HG03571 (cell line): ENCODE data around the gene PNPLA7.
A peak's percentile ranks its signal among the peaks of the same experiment; 100 is the strongest.
"Not testable (repeated sequence)": the region's sequence is repeated elsewhere in the genome, so short reads cannot be mapped to it uniquely, and the experiment has no call there.

Source experiments
- ATAC-seq: cut with Tn5 transposase; IDR thresholded peaks from one replicate; pipeline ENCODE4 v1.9.1; 2021; ENCODE audit not compliant: unreplicated experiment

Gene PNPLA7

DNA sequence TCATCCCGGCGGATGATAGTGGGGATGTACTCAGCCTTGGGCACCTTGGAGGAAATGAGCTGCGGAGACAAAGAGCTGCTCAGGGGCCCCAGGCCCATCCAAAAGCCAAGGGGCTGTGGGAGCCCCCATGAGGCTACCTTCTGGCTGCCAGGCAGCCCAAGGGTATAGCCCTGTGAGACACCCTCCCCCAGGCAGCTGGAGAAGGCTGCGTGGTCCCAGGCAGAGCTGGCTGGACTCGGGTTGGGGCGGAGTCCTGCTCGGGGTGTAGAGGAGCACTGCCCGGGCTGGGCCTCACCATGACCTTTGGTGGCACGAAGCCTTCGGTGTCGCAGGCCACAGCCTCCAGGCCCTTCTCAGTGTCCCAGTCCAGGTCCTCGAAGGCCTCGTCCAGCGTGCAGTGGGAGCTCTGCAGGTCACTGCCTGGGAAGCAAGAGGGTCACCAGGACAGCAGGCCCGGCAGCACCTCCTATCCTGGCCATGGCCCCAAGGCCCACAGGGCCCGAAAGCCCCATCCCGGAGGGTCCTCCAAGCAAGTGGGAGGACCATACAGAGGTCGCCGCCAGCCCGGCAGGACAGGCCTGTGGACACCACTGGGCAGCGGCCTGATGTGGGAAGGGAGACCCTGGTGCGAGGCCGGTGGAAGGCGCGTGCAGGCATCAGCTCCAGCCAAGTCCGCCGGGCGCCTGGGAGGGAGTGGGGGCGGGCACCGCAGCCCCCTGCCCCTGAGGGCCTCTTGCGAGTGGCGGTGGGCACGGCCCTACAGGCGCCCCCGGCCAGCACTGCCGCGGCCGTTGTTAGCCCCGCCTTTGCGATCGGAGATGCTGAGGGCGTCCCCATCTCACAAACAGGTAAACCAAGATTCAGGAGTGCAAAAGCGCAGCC, 97.2 kb downstream of the PNPLA7 start:
- ATAC-seq: no peak

DNA sequence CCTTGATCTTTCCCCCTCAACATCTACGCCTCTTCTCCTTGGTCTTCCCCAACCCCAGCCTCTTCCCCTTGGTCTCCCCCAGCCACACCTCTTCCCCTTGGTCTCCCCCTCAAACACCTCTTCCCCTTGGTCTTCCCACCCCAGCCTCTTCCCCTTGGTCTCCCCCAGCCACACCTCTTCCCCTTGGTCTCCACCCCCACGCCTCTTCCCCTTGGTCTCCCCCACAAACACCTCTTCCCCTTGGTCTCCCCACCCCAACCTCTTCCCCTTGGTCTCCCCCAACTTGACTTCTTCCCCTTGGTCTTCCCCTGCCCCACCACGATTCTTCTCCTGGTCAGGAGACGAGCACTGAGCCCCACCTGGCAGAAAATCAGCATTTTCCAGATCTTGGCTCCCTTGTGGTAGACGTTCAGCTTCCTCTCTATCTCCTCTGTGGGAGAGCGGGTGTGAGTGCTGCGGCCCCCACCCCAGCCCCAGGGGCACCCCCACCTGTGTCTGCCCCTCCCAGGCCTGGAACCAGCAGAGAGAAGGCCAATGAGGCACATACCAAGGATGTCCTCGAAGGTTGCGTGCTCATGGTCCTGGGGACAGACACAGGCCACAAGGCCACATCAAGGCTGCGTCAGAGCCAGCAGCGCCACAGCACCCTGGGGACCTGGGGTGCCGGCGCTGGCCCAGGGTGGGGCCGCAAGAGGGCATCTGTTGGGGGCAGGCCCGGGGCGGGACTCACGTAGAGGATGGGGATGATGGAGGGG, 98.0 kb downstream of the PNPLA7 start:
- no peak for ATAC-seq

DNA sequence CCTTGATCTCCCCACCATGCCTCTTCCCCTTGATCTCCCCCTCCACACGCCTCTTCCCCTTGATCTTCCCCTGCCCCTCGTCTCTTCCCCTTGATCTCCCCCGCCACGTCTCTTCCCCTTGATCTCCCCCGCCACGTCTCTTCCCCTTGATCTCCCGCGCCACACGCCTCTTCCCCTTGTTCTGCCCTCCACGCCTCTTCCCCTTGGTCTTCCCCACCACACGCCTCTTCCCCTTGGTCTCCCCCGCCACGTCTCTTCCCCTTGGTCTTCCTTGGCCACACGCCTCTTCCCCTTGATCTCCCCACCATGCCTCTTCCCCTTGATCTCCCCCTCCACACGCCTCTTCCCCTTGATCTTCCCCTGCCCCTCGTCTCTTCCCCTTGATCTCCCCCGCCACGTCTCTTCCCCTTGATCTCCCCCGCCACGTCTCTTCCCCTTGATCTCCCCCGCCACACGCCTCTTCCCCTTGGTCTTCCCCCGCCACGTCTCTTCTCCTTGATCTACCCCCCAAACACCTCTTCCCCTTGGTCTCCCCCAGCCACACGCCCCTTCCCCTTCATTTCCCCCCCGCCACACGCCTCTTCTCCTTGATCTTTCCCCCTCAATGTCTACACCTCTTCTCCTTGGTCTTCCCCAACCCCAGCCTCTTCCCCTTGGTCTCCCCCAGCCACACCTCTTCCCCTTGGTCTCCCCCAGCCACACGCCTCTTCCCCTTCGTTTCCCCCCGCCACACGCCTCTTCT, 98.8 kb downstream of the PNPLA7 start:
- not testable (repeated sequence) for ATAC-seq

DNA sequence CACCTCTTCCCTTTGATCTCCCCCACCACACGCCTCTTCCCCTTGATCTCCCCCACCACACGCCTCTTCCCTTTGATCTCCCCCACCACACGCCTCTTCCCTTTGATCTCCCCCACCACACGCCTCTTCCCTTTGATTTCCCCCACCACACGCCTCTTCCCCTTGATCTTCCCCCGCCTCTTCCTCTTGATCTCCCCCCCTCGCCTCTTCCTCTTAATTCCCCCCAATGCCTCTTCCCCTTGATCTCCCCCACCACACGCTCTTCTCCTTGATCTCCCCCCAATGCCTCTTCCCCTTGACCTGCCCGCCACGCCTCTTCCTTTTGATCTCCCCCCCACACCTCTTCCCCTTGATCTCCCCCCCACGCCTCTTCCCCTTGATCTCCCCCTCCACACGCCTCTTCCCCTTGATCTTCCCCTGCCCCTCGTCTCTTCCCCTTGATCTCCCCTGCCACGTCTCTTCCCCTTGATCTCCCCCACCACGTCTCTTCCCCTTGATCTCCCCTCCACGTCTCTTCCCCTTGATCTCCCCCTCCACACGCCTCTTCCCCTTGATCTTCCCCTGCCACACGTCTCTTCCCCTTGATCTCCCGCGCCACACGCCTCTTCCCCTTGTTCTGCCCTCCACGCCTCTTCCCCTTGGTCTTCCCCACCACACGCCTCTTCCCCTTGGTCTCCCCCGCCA, 99.5 kb downstream of the PNPLA7 start:
- ATAC-seq: not testable (repeated sequence)

DNA sequence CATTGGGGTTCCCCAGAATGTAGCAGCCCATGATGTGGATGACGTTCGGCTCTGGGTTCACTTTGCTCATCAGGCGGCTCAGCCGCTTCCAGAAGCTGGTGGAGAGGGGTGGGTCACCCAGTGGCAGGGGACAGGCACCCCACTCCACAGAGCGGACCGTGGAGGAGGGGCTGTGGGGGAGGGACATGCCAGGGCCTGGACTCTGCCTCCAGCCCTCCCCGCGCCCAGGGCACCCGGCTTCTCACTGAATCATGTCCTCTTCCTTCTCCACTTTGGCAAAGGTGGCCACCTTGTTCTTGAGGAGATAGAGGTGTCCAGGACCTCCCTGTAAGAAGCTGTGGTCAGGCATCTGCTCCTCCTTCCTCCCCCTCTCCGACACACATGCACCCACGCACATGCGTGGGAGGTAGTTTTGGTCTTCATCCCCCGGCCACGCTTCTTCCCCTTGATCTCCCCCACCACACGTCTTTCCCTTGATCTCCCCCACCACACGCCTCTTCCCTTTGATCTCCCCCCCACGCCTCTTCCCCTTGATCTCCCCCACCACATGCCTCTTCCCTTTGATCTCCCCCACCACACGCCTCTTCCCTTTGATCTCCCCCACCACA, 100.2 kb downstream of the PNPLA7 start:
- no peak for ATAC-seq

DNA sequence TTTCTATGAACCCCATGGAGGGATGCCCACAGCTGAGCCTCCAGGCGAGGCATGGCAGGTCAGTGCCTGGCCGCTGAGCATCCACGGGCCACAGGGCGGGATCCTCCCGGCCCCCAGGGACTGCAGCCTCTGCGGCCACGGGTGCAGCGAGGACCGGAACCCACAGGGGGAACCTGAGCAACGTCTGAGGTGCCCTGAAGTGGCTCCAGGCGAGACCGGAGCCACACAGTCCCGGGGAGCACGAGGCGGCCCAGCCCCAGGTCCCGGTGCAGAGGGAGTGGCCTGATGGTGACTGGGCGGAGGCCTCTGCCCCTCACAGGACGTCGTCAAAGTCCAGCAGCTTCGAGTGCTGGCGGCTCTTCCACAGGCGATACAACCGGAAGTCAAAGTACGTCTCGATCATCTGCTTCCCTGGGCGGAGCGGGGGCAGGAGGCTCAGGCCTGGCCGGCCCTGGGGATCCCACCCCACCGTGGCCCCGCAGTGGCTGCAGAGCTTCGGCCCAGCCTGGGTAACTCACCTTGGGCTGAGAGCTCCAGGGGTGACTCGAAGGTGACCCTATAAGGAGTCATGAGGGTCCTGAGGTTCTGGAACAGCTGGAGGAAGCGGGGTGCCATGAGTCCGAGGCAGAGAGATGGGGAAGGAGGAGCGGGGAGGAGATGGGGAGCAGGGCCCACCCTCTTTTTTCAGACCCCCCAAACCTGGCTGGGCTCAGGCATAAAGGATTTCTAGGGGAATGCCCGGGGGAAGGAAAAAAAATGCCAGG, 100.9 kb downstream of the PNPLA7 start:
- ATAC-seq: no peak

DNA sequence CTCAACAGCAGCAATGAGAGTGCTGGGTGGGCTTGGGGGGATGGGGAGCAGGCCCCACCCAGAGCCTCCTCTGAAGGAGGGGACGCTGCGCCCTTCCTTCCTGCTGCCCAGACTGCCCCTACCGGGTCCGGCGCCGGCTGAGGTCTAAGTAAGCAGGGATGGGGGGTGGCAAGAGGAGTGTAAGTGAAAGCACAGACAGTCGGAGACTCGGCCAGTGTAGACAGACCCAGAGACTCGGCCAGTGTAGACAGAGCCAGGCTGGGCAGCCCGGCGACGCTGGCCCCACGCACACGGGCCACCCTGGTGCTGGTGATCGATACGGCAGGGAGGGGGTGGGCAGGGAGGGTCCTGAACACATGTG, 101.6 kb downstream of the PNPLA7 start:
- ATAC-seq: no peak

DNA sequence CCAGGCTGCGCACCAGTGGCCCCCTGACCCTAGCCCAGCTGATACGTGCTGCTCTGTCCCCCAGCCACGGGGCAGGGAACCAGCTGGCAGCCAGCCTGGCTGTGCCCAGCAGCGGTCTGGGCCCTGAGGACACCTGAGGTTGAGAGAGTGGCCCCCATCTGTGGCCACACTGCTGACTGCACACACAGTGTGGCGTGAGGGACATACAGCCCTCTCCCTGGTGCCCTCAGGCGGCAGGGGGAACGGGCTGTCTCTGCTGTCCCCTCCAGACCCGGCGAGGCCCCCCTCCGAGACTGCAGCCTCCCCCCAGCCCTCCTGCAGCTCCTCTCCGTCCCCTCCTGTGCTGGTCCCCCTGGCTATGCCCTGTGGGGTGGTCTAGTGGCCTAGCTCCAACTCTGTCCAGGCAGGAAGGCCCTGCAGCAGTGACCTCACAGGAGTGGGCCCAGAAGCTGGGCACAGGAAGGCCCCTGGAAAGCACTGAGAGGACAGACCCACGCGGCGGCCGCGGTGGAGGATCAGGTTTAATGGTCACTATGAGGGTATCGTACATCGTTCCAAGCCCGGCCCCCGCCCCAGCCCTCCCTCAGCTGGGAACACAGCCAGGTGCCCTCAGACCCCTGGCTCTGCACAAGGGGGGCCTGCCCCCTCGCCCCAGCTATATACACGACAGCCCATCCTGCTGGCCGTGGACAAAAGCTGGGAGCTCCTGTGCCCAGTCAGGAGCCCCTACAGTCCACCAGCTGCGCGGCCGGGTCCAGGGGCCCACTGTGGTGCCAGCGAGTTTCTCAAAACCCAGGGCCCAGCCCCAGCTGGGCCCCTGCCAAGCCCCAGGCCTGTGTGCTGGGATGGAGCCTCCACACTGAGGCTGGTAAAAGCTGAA, 102.2 kb downstream of the PNPLA7 start:
- ATAC-seq: no peak

DNA sequence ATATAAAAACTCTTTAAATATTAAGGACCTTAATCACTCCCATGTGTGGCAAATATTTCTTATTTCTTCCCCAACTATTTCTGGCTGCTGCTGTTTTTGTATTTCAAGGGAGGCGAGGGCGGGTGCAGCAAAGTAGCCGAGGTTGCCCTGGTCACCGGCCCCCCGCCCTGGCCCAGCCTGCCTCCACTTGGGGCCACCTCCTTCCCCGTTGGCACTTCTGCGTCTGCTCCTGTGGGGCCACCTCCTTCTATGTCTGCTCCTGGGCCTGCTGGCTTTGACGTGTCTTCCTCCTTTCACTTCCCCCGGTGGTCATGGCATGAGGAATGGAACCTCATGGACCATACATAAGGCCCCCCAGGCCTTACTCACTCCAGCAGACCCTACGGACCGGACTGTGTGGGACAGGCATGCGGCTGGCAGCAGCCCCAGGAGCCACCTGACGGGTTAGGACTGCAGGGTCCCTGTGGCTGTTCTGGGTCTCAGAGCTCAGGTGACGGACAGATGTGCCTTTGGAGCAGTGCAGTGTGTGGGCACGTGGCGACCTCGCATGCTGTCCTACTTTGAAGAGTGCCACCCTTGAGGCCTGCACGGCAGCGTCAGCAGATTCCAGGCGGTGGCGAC, 103.2 kb downstream of the PNPLA7 start:
- ATAC-seq: no peak

DNA sequence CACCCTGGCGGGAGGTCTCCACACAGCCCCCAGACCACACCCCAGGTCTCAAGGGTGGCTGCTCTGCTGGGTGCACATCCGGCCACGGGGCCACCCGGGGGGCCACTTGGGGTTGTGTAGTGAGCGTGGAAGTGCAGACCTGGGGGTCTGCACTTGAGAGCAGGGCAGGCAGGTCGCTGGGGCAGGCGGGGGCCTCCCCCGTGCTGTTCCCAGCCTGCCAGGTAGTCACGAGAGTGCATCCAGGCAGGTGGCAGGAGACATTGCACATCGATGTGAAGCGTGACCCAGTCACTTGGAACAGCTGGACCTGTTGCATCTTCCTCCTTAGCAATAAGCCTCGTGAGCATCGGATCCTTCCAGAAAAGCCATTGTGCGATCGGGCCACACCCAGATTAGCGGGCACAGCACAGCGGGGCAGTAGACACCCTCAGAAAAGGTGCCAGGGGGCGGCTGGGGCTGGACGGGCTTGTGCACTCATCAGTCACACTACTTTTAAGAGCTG, 104.2 kb downstream of the PNPLA7 start:
- no peak for ATAC-seq

DNA sequence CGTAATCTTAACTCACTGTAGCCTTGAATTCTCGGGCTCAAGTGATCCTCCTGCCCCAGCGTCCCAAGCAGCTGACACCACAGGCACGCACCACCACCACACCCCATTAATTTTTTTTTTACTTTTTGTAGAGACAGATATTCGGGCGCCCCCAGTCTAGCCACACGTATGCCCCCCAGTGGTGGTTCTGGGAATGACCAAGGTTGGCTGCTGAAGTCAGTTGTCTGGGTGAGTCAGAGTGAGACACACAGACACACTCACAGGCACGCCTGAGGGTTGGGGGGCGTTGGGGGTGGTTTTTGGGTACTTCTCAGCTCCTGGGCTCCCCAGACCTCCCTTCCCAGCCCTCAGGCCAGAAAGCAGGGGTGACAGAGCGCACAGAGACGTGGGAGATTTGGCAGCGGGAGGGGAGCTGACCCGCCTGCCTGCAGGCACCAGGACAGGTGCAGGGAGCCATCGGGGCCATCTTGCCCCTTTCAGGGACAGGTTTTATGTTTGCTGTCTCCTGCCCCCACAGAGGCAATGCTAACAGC, 104.9 kb downstream of the PNPLA7 start:
- ATAC-seq: peak; percentile 54

DNA sequence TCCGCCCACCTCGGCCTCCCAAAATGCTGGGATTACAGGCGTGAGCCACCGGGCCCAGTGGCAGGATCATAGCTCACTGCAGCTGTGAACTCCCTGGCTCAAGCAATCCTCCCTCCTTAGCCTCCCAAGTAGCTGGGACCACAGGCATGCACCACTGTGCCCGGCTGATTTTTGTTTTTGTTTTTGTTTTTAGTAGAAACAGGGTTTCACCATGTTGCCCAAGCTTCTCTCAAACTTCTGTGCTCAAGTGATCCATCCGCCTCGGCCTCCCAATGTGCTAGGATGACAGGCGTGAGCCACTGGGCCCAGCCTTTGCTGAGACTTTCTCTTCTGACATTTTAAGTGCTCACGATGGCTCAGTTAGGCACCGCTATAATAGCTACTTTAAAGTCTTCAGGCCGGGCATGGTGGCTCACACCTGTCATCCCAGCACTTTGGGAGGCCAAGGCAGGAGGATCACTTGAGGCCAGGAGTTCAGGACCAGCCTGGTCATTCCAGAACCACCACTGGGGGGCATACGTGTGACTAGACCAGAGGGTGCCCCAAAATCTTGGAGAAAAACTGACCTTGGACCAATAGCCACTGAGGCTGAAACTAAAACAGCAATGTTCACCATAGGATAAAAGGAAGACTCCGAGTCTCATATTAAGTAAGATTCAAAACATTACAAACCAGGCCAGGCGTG, 106.0 kb downstream of the PNPLA7 start:
- ATAC-seq: no peak

DNA sequence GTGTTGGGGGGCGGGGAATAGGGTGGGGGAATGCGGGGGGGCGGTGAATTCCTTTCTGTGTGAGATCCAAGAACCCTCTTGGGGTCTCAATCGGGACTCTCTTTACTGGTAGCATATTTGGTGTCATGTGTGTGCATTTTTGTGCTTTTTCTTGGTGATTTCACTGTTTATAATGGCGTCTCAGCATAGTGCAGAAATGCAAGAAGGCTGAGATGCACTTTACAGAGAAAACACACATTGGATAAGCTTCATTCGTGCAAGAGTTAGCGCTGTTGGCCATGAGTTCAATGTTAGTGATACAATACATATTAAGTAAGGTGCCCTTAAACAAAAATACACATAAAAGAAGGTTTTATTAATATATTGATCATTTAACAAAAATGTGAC, 108.3 kb downstream of the PNPLA7 start:
- ATAC-seq: no peak

DNA sequence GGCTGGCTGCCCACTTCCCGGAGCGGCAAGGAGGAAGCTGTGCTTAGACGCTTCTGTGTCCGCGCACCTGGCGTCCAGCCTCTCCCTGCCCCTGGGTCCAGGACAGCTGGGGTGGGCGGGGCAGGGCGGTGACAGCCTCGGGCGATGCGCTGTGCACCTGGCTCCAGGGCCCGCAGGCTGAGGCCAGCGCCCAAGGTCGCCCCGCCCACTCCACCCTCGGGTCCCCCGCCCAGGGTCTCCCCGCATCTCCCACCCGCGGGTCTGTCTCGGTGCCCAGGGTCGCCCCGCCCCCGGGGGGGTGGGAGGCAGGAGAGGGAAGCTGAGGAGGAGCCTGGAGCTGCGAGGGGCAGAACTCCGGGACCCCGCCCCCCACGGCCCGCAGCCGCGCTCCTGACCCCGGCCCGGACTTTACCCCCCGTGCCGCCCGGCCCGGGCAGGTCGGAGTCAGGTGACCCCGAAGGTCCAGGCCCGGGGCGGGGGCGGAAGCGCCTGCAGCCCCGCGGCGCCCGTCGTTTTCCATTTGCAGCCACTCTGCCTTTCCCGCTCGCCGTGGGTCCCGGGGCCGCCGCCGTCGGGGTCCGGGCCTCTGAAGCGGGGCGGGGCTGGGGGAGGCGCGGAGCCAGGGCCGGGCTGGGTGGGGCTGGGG, 108.8 kb downstream of the PNPLA7 start, which contains the start of gene ENTPD8:
Gene ENTPD8, minus strand, starts transcription at position 69 of the 646 bp plus-strand sequence. CDS start 3,072 bp downstream, outside the sequence.
- no peak for ATAC-seq

DNA sequence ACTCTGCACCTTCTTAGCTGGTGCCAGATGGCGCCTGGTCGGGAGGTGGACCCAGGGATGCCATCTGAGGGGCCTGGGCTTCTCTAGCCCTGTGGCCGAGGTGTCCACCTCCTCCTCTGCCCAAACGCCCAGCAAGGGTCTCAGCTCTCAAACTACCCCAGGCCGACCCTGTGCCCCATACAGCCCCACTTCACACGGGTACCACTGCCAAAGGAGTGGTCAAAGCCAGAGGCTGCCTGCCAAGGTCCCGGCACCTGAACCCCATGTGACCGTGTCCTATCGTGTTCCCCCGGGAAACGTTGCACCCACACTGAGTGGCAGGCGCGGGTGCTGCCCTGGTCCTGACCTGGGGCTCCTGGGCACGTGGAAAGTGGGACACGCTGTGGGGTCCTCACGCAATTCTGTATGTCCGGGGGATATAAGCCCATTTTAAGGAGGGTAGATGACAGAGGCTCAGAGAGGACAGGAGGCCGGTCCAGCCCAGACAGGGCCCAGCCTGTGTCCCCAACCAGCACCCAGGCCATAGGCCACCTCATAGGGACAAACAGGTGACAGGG, 111.0 kb downstream of the PNPLA7 start:
- no peak for ATAC-seq

DNA sequence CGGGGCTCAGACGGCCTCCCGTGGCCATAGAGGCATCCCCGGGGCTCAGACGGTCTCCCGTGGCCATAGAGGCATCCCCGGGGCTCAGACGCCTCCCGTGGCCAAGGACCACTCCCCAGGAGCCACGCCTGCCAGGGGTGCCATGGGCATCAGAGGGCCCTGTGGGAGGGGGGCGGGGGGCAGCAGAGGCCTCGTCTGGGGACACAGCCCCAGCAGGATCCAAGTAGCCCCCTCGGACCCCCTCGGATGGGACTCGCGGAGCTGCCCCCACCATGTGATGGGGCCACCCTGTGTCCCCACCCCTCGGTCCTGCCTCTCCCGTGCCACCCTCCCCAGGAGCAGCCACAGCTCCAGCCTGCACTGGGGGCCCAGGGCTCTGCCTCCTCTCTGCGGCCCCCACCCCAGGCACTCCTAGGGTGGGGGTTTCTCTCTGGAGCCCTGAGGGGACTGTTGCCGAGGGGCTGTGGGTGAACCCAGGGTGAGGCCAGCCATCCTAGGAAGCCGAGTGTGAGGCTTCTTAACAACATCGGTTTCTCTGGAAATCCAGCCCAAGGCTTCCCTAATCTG, 111.5 kb downstream of the PNPLA7 start:
- no peak for ATAC-seq
